Activated naive CD4-positive, alpha-beta T cell (primary cell): ENCODE data around the gene TELO2.

Source experiments
- DNase-seq, 4 experiments: peaks; one replicate each; lab custom pipeline; 2025; lab: John Stamatoyannopoulos, UW

TELO2 gene

DNA sequence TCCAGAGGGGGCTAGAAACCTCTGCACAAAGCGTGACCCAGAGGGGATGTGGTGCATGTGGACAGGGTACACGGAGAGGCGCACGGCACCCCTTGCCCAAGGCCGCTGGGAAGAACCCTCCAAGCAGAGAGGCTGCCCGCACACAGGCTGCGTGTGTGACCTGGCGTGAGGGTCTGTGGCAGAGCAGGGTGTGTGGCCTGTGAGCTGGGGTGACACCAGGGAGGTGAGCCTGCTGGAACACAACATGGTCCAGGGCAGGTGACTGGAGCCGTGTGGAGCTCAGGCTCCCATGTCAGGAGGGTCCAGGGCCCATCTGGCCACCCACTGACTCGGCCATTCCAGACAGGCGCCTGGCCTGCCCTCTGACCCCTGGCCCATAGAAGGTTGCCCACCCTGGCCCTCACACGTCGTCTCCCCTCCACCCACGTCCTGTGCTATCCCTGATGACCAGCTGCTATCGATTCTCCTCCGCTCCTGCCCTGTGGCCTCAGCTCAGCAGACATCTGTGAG is 25.5 kb downstream of the TELO2 start:
- DNase-seq, result no peak

DNA sequence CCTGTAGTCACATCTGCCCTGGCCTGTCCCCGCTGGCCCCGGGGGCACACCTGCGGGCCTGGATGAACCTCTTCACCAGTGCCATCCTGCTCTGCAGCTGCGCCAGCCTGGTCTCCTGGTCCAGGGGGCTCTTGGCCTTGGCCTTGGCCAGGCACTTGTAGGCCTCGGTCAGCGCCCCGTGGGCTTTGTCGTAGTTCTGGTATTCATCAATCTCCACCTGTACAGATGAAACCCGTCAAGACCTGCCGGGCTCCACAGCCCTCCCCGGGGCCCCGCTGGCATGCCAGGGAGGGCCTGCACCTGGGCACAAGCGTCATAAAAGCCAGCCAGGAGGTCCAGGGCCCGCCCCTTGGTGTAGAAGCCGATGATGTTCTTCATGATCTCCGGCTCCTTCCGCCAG is 26.7 kb downstream of the TELO2 start:
- no peak for DNase-seq

DNA sequence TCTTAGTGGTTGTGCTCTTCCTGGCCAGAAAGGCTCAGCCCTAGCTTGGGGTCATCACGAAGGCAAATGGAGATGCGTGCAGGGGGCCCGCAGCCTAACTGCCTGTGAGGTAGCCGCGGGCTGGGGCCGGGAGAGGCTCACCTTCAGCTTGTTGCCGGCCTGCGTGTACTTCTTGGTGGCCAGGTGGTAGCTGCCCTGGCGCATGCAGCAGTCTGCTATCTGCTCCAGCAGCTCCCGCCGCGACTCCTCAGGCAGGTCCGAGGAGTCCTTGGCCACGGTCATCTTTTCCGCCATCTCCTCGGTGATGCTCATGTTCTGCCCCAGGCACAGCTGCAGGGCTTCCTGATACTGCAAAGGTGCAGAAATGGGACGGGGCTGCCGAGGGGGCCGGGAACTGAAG is 27.3 kb downstream of the TELO2 start:
- no peak for DNase-seq

DNA sequence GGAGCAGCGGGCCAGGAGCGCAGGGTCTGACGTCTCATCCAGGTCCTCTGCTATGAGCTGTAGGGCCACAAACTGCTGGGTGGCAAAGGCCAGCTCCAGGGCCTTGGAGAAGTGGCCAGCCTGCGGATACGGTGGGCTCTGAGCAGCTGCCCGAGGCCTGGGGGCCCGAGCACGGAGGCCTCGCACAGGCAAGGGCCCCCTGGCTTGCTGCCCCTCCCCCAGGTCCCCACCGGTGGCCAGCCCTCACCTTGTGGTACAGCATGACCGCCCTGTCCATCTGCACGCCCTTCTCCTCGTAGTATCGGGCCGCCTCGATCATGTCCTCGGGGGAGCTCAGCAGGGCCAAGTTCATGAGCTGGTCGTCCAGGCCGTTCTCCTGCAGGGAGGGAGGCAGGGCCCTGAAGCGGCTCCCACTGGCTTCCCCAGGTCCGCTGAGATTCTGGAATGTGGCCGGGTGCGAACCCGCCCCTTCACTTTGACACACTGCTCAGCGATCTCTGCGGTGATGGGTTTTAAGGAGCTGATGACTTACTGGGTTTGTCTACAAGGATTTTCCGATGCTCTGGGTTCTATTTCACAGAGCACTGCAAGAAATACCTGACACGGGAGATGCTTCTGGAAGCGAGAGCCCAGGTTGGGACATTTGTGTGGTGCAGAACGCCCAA is 30.6 kb downstream of the TELO2 start:
- DNase-seq, result no peak

DNA sequence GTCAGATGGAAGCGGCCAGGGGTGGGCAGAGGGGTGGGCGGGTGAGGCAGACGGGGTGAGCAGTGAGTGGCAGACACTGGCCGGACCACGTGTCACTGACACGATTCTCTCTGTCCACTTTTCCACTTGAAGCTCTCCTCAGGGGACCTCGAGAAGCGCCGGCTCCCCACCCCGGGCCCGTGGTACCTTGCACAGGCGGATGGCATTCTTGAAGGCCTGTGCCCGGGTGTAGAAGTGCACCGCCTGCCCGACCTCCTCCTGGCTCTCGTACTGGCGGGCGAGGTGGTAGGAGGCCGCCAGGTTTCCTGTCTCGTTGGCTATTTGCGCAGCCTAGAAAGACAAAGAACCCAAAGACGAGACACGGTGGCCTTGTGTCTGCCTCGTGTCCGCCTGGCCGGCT is 31.2 kb downstream of the TELO2 start:
- DNase-seq, result no peak

DNA sequence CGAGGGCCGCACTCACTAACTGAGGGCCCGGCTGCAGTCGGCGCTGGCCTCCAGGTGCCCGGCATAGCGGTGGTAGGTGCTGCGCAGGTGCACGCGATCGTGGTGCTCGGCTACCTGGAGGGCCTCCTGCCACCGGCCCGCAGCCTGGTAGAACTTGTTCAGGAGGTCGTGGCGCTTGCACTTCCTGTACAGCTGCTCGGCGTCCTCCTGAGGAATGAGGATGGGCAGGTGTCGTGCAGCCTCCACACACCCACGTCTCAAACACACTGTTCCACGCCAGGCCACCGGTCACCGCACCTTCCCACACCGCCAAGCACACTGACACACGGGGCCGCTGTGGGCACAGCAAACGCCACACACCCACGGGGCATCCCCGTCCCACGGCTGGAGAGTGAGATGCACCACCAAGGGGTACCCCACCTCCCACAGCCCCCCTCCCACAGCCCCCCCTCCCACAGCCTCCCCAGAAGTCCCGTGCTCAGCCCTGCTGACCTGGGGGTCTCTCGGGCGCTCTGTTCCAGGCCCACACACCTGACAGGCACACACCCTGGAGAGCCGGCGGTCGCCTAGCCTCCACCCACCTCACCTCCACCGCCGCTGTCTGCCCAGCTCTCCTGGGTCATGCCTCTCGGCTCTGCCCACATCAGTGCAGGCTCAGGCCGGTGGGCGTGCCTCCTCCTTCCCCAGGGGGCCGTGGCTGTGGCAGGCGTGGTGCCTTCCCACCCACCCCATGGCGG is 32.9 kb downstream of the TELO2 start:
- DNase-seq, result peak in 1 of 4 experiments; percentile 39

DNA sequence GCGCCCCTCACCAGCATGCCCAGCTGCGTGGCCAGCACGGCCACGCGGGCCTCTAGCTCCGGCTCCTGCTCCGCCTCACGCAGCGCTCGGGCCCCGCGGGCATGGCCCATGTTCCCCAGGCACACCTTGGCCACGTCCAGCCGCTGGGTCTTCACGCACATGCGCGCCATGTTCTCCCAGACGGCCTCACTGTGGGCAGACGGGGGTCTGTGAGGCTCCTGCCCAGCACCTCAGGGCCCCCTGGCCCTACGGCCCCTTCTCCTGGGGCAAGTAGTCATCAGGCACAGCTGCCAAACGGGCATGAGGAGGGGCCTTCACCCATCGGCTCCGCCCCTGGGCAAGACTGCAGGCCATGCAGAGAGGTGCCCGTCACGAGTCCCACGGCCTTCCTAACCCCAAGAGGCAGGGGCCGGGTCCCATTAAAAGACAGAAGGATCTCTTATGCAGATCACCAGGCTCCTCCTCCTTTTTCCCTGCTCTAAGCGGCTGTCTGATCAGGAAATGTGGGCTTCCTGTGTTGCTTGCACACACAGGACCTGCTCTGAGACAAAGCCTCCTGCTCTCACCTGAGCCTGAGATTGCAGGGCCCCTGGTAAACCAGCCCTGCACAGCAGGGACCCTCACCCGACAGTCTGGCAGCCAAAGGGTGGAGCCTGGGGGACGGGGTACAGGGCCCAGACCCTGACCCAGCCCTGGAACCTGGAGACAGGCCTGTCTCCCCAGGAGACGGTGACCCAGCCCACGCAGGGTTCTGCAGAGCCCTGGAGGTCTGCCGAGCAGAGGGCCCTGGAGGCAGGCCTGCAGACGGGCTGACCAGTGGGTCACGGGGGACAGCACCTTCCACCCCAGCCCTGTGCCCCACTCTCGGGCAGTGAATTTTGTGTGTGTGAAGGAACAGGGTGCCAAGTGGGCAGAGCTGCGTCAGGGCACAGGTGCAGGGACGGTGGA is 33.7 kb downstream of the TELO2 start:
- DNase-seq, result peak in 1 of 4 experiments; percentile 22

DNA sequence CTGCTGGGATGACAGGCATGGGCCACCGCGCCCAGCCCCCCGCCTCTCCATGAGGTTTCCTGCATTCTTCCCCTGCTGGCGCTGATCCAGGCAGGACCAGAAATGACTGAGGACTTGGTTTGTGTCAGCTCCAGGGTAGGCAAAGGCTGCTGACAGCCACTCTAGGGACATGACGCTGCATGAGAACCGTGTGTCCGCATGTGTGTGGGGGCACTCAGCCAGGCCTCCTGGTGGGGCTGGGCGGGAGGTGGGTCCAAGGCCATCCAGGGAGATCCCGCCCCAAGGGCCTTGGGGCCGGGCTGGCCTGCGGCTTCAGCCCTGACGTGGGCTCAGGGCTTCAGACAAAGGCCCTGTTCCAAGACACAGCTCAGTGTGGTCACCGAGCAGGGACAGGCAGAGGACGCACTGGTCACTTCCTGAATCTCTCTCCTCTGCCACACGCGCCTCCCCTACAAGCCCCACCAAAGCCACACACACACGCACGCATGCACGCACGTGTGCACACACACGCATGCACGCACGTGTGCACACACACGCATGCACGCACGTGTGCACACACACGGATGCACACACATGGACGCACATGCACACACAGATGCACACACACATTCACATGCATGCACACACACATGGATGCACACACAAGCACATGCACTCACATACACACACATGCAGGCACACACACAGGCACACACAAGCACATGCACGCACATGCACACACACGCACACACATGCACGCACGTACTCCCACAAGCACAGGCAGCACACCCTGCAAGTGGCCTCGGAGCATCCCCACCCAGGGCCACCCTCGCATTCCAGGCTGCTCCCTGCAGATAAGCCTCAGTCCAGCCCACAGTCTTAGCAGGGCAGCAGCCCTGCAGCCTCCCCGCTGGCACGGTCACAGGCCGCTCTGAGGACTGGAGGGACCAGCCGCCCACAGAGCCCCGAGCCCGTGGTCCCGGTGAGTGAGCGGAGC is 35.0 kb downstream of the TELO2 start:
- no peak for DNase-seq

DNA sequence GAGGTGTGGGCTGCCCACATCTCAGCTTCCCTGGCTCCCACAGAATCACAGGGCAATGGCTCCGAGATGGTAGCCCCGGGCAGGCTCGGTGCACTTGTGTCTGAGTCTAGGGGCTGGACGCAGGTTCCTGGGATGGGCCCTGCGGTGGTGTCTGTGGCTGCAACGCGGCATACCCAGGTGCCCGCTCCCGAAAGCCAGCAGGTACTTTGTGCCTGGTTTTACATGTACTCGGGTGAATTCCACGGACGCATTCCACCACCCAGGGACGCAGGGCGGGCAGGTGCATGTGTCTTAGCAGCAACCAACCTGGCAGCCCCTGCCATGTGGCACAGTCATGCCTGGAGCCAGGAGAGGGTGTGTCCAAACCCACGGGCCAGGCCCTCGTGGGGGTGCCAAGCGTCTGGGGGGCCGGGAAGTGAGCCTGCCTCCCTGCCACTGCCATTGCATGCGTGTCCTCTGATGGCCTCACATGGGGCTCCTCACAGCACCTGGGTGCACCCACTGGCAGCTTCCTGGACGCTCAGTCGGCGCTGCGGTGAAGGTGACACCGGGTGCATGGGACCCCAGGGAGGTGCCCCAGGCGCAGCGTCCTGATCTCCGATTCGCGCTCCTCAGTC is 35.9 kb downstream of the TELO2 start:
- DNase-seq, result no peak

DNA sequence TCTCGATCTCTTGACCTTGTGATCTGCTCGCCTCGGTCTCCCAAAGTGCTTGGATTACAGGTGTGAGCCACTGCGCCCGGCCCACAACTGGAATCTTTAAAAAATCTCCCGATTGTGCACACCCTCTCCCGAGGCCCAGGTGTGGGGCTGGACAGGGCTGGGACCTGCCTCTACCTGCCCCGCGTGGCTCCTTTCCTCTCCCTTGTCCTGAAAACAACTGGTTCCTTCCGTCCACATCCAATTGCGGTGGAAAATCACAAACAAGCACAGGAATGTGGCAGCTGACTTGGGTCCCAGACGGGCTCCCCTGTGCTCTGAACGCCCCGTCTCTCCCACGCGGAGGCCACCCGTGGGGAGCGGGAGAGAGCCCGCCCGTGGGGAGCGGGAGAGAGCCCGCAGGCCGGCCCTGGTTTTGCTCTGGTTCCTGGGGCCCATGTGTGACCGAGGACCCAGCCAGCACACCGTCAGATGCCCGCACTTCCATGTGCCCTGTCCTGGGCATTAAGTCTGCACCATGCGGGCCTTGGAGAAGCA is 37.3 kb downstream of the TELO2 start:
- DNase-seq, result no peak

DNA sequence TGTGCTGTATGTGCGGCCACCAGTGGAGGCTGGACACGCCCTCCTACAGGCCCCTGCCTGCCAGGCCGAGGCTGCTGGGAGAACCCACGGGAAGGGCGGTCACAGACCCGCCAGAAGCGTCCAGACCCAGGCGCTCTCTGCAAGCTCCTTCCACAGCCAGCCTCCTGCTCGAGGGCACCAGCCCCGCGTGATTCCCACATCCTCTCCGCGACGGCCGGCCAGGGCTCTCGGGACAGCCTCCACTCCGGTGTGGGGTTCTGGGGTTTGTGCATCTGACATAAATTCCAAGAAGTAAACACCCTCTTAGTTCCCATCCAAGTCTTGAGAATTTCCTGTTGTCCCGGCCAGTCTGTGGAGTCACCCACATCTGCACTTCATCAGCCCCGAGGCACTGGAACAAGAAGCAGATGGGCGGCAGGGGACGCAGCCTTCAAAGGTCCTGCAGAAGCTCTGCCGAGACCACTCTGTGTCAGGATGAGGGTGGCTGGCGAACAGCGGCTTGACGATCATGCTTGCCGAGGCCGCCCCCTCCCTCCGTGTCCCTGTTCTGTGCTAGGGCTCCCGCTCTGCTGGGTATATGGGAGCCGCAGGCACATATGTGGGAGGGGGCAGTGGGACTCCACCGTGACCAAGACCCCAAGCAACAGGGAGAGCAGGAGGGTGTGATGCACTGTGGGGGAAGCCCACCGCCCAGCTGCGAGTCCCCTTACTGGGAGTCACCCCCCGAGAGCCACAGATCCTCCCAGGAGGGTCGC is 37.9 kb downstream of the TELO2 start:
- DNase-seq, result no peak

DNA sequence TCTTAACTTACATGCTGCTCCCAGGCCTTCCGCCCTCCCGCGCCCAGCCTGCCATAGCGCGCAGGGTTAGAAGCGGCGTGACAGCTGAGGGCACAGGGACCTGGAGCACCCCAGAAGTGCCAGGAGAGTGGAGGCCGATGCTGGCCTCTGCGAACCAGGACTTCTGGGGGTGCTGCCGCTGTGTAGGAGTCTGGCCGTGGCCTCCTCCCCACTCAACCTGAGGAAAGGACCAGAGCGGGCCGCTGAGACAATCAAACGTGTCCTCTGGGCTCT is 38.4 kb downstream of the TELO2 start:
- DNase-seq, result no peak

DNA sequence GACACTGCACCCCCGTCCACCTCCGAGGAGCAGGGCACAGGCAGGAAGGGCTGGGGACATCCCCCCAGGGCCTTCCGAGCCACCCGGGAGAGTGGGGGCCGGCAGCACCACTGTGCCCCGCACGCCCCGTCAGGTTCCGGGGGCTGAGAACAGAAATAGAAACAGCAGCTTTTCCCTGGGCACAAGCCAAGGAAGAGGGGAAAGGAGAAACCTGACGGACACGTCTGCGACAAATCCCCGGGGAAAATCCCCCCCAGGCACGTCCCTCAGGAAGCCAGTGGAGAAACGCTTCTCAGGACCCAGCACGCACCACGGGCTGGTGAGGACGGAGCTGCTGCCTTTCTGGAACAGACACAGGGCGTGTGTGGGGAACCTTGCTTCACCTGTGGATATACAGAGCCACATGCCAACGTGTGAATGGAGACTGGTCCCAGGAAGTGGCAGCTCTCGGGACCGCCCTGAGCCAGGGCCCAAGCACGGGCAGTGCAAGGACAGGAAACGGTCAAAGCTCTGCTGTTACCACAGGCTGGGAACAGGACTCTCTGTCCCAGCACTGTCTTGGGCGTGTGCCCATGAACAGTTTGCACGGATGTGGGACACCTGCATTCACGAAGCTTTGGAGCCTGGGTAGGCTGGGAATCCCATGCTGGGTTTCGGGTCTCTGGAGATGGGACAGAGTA is 39.1 kb downstream of the TELO2 start:
- DNase-seq, result no peak

DNA sequence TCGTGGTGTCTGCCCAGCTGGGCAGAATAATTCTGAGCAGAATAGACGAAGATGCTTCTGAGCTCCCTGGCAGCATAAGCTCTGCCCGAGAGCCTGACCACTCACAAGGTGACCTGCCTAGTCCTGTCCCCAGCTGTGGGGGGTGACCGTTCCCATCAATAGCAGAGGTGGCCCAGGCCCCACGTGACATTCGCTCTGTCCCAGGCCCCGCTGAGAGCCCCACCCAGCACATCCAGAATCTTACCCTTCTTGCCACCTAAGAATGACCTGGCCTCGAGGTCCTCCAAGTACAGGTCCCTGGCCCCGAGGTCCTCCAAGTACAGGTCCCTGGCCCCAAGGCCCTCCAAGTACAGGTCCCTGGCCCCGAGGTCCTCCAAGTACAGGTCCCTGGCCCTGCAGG is 39.6 kb downstream of the TELO2 start:
- DNase-seq, result no peak

DNA sequence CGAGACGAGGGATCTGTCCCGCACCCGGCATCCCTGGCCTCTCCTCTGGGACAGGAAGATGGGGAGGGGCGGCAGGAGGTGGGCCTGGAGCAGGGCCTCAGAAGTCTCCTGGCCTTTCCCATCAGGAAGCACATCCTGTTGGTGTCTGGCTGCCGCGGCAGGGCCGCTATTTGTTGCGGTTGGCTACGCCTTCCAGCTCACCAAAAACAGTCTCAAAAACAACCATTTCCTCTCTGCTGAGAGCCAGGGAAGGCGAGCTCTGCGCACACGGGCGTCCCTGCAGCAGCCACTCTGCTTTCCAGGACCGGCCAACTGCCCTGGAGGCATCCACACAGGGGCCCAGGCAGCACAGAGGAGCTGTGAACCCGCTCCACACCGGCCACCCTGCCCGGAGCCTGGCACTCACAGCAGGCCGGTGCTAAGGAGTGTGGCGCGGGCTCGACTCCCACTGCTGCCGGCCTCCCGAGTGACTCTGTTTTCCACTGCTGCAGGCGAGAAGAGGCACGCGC is 40.3 kb downstream of the TELO2 start, which contains the start of gene TMEM204:
TMEM204 (plus strand) TSS at position 224 of the 509 bp plus-strand sequence. CDS start 610 bp downstream, outside the sequence.
- peak in 2 of 4 experiments; percentile 50 to 51 for DNase-seq

DNA sequence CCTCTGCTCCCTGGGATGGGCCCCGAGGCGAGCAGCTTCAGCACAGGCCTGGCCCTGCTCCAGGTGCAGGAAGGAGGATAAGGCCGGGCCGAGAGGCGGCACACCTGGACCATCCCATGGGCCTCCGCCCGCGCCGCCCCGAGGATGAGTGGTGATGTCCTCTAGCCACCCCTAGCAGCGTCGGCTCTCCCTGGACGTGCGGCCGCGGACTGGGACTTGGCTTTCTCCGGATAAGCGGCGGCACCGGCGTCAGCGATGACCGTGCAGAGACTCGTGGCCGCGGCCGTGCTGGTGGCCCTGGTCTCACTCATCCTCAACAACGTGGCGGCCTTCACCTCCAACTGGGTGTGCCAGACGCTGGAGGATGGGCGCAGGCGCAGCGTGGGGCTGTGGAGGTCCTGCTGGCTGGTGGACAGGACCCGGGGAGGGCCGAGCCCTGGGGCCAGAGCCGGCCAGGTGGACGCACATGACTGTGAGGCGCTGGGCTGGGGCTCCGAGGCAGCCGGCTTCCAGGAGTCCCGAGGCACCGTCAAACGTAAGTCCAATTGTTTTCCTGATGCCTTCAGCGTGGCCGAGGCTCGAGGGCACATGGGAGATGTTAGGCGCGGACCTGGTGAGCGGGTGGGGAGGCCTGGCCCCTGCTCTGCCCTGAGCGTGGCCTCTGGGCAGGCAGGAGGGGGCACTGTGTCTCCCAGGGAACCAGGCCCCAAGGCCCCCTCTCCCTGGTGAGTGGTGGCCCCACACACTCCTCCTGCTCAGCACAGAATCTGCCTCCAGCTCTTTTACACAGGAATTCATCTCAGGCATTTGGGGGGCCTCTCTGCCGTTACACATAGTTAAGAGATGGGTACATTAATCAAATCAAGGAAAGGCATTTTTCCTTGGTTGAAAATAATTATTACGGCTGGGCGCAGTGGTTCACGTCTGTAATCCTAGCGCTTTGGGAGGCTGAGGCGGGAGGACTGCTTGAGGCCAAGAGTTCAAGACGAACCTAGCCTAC is 41.2 kb downstream of the TELO2 start:
- DNase-seq, result no peak

DNA sequence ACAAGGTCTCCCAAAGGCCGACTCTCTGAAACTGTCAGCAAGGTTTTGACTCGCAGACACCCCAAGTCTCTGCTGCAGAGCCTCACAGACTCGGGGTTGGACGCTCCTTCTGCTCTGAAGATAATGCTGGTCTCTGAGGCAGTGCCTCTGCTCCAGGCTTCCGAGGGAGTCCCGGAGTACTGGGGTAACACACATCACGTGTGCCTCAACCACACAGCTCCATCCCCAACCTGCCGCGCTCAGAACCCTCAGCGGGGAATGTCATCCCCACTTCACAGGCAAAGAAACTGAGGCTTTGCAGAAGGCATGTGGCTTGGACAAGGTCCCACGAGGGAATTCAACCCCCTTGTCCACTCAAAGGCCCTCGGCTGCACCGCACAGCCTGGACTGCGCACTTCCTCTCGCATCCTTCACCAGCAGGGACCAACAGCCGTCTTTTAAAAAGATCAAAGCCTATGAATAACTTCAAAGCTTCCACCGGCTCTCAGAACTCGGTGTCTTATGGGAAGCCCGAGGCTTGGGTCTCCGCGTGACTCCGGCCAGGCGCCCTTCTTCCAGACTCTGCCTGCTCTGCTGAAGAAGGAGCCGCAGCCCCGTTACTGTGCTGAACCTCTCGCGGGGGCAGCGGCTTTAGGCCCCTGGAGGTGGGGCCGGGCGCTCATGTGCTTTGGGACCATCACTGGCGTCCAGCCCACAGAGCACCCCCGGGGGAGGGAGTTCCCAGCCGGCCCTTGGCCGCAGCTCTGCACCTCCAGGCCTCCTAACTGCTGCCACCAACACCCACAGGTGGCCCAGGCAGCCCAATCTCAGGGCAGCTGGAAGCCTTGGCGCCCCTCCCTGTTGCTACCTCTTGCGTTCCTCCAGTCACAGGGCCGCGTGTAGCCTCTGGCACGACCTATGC is 42.5 kb downstream of the TELO2 start:
- peak in 1 of 4 experiments; percentile 20 for DNase-seq
